ENCODE measurements around the gene TAS1R3. TPM values are rescaled to one million over a fixed set of nuclear protein-coding genes. Genes with fewer than 3 reads are reported as not detected.

TAS1R3 gene
- total RNA-seq, 1 experiment from 2014 or later: 0.48 TPM

- DNase-seq (ENCODE audit: low read depth): no peak
Observed at GRCh38 chr1:1370771-1371300, 39.8 kb downstream of the TAS1R3 start.

DNA sequence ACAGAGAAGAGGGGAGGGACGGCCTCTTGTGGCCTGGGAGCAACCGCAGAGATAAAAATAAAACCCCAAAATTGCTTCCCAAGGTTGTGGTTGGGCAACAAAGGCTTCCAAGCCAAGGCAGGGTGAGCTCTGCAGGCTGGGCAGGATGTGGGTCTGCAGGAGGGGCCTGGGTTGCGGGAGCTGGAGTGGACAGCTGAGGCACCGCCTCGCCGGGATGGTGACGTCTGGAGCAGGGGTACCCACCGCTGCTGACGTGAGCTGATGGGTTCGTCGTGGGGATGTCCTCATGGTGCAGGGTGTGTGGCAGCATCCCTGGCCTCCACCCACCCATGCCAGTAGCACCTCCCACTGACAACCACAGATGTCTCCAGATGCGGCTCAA lies 40.3 kb downstream of the TAS1R3 start:
- peak; percentile 82 for DNase-seq (ENCODE audit: low read depth)

DNA sequence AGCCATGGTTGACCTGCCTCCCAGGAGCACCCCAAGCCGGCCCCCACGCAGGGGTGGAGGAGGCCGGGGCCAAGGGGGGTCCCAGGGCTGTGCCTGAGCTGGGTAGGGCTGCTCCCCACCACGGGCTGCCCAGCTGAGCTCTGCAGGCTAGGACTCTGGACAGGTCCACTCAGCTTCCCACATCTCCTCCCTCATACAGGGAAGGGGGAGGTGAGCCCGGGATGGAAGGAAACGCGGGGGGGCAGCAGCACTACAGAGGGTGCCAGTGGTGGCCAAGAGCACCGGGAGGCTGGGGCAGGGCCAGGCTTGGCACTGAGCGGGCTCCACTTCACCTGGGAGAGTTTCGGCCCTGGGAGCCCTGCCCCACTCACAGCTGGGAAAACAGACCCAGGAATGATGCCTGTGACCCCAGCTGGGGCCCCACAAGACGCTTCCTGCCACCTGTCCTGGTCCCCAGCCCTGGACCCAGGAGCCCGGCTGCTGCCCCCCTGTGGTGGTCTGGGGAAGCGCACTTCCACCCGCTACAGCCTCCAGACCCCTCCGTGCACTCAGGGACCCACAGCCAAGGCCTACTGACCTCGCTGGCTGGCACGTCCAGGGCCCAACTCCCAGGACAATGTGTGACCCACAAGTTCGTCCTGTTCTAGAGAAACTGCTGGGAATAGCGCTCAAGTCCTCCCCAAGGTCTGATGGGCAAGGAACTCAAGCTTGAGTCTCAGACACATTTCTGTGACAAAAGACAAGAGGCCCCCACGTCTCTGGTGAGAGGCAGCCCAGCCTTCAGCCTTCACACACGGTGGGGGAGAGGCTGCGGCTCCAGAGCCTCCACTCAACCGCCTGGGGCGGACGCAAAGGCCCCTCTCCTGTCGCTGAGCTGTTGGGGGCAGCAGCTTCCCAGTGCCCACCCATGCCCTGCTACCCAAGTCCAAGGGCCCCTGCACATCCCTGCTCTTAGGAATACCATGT lies 40.9 kb downstream of the TAS1R3 start:
- peak; percentile 55 for DNase-seq (ENCODE audit: low read depth)

DNA sequence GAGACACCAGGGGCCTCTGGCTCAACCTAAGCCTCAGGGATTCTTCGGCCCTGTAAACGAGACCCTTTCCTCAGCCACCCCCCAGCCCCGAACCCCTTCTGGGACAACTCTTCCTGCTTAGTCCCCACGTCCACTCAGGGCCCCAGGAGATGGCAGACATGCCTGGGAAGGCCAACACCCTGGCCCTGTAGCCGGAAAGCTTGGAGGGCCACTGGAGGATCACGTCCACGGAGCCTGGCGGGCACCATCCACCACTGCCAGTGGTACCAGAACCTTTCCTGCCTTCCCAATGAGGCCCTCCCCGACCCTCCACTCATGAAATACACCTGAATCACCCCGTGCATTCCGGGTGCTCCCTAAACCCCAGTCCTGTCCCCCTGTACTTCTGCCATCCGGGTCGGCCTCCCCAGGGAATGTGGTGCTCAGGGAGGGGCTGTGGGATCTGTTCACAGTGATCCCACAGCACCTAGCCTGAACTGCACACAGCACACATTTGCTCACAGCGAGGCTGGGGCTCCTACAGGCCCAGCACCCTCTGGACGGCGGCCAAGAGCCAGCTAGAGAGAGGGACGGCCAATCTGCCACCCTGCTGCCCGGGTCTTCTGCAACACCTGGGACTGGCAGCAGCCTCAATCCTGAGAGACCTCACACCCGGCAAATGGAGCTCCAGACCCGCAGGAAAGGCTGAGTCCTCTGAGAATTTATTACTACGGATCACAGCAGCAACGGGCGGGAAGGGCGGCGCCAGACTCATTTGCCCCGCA lies 42.2 kb downstream of the TAS1R3 start:
- no peak for DNase-seq (ENCODE audit: low read depth)

GRCh38 chr1:1373815-1374588 lies 42.9 kb downstream of the TAS1R3 start:
- no peak for DNase-seq (ENCODE audit: low read depth)

DNA sequence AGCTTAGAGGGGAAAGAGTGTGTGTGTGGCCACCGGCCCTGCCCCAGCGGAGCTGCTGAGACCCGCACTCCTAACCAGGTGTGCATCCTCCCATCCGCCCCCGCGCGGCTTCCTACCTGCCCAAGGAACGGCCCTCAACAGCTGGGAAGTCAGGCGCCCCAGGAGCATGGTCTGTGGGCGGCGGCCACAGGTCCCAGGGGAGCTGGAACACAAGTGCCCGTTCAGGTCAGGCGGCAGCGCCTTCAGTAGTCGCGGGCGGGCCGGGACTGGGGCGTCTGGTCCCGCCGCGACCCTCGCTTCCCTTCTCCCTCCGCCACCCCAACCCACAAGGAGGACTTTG lies 43.5 kb downstream of the TAS1R3 start:
- DNase-seq (ENCODE audit: low read depth): no peak

- peak; percentile 100 for DNase-seq (ENCODE audit: low read depth)
Observed at GRCh38 chr1:1374929-1375662, 44.0 kb downstream of the TAS1R3 start, which contains the start of gene AURKAIP1. Gene AURKAIP1 (minus strand): TSS chr1:1375207. CDS start chr1:1374756, 451 bp downstream.

GRCh38 chr1:1376551-1377226 lies 45.6 kb downstream of the TAS1R3 start:
- DNase-seq (ENCODE audit: low read depth): no peak

DNA sequence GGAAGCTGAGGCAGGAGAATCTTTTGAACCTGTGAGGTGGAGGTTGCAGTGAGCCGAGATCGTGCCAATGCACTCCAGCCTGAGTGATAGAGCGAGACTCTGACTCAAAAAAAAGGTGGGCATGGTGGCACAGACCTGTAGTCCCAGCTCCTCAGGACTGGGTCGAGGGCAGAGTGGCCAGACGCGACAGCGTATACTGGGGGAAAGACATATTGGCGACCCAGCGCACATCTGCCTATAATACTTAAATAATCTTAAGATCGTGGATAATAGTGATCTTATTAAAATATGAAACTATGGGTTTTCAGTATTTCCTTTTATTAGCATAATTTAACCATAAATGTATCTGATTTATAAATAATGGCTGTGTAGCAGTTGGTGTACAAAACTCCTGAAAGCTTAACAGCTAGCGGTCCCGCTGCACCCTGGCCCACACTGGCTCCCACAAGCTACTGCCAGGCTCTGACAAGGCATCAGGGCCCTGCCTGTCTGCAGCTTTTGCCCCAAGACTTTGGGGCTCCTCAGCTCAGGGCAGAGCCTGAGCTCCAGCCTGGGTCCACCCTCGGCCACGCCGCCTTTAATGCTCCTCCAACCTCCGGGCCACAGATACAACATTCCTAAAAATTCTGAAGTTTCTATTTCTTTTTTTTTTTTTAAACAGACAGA lies 46.6 kb downstream of the TAS1R3 start:
- no peak for DNase-seq (ENCODE audit: low read depth)

DNA sequence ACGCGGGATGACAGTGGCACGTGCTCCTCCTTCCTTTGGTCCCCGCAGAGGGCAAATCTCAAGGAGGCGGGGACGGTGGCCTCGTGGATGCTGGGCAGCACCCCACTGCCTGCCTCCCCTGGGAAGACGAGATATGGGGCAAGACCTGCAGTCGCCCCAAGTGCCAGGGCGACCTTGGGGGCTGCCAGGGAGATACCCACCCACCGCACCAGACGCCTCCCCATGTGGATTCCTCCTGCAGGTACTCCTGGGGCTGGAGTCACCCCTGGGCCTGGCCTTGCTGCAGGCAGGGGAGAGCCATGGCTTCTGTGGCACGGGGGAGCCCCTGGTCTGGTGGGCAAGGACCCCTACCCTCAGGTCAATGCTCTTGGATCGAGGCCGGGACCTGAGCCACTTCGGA lies 49.8 kb downstream of the TAS1R3 start:
- DNase-seq (ENCODE audit: low read depth): no peak

DNA sequence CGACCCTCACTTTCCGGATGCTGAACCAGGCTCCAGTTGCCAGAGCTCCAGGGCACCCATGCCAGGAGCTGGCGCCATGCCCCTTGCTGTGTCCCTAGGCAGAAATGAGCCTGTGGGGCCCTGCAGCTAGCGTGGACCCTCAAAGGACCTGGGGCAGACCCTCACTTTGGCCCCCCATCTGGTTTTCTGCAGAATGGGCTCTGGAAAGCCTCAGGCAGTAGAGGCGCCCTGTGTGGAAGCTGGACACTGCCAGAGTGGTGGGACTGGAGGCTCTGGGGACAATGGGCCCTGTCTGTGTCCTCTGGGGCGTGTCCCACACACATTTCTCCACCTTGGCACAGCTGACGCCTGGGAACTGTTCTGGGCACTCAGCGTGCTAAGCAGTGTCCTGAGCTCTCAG lies 50.2 kb downstream of the TAS1R3 start:
- no peak for DNase-seq (ENCODE audit: low read depth)

Other genes starting within 250 kb of the TAS1R3 start
- gene C1orf159, start 215.2 kb upstream of the TAS1R3 start, total RNA-seq (2014; rRNA removed; shearing (Covaris generic)): 10.3 and 16.2 TPM in 2 replicates
- not detected in 2 replicates for gene TTLL10, start 157.4 kb upstream of the TAS1R3 start, total RNA-seq (2014; rRNA removed; shearing (Covaris generic))
- gene TNFRSF18, start 124.7 kb upstream of the TAS1R3 start, total RNA-seq (2014; rRNA removed; shearing (Covaris generic)): not detected in 2 replicates
- gene TNFRSF4, start 117.1 kb upstream of the TAS1R3 start, total RNA-seq (2014; rRNA removed; shearing (Covaris generic)): 0.10 TPM in 1 of 2 replicates, not detected in the other
- gene SDF4, start 99.3 kb upstream of the TAS1R3 start, total RNA-seq (2014; rRNA removed; shearing (Covaris generic)): 74.4 and 80.5 TPM in 2 replicates
- gene B3GALT6, start 99.0 kb upstream of the TAS1R3 start, total RNA-seq (2014; rRNA removed; shearing (Covaris generic)): 13.9 and 18.2 TPM in 2 replicates
- gene C1QTNF12, start 84.6 kb upstream of the TAS1R3 start, total RNA-seq (2014; rRNA removed; shearing (Covaris generic)): not detected in 2 replicates
- gene UBE2J2, start 57.4 kb upstream of the TAS1R3 start, total RNA-seq (2014; rRNA removed; shearing (Covaris generic)): 54.3 and 61.9 TPM in 2 replicates
- 0.39 and 0.84 TPM in 2 replicates for gene SCNN1D, start 50.8 kb upstream of the TAS1R3 start, total RNA-seq (2014; rRNA removed; shearing (Covaris generic))
- 10.3 and 19.1 TPM in 2 replicates for gene ACAP3, start 23.4 kb upstream of the TAS1R3 start, total RNA-seq (2014; rRNA removed; shearing (Covaris generic))
- gene PUSL1, start 22.7 kb upstream of the TAS1R3 start, total RNA-seq (2014; rRNA removed; shearing (Covaris generic)): 15.7 and 27.4 TPM in 2 replicates
- gene INTS11, start 6.6 kb upstream of the TAS1R3 start, total RNA-seq (2014; rRNA removed; shearing (Covaris generic)): 62.6 and 75.4 TPM in 2 replicates
- 18.7 and 23.9 TPM in 2 replicates for gene CPTP, start 6.5 kb upstream of the TAS1R3 start, total RNA-seq (2014; rRNA removed; shearing (Covaris generic))
- 24.0 and 36.5 TPM in 2 replicates for gene DVL1, start 18.1 kb downstream of the TAS1R3 start, total RNA-seq (2014; rRNA removed; shearing (Covaris generic))
- gene MXRA8, start 27.3 kb downstream of the TAS1R3 start, total RNA-seq (2014; rRNA removed; shearing (Covaris generic)): 4.0 and 4.1 TPM in 2 replicates
- 141 and 204 TPM in 2 replicates for gene AURKAIP1, start 43.9 kb downstream of the TAS1R3 start, total RNA-seq (2014; rRNA removed; shearing (Covaris generic))
- 62.8 and 66.2 TPM in 2 replicates for gene CCNL2, start 68.1 kb downstream of the TAS1R3 start, total RNA-seq (2014; rRNA removed; shearing (Covaris generic))
- 227 and 241 TPM in 2 replicates for gene MRPL20, start 76.0 kb downstream of the TAS1R3 start, total RNA-seq (2014; rRNA removed; shearing (Covaris generic))
- gene ANKRD65, start 90.0 kb downstream of the TAS1R3 start, total RNA-seq (2014; rRNA removed; shearing (Covaris generic)): not detected in 2 replicates
- 5.6 and 5.7 TPM in 2 replicates for gene VWA1, start 104.4 kb downstream of the TAS1R3 start, total RNA-seq (2014; rRNA removed; shearing (Covaris generic))
- gene ATAD3C, start 118.4 kb downstream of the TAS1R3 start, total RNA-seq (2014; rRNA removed; shearing (Covaris generic)): not detected in 2 replicates
- 11.3 and 15.9 TPM in 2 replicates for gene ATAD3B, start 140.5 kb downstream of the TAS1R3 start, total RNA-seq (2014; rRNA removed; shearing (Covaris generic))
- gene ATAD3A, start 180.9 kb downstream of the TAS1R3 start, total RNA-seq (2014; rRNA removed; shearing (Covaris generic)): 24.9 and 39.2 TPM in 2 replicates
- not detected in 2 replicates for gene TMEM240, start 209.3 kb downstream of the TAS1R3 start, total RNA-seq (2014; rRNA removed; shearing (Covaris generic))
- 77.3 and 86.5 TPM in 2 replicates for gene SSU72, start 243.6 kb downstream of the TAS1R3 start, total RNA-seq (2014; rRNA removed; shearing (Covaris generic))